GM19395 (cell line): ENCODE measurements around the gene BET1L.
"Not testable (repeated sequence)": the region's sequence is repeated elsewhere in the genome, so short reads cannot be mapped to it uniquely, and the experiment has no call there.

Experiments
- ATAC-seq: cut with Tn5 transposase; IDR thresholded peaks from one replicate; pipeline ENCODE4 v1.9.1; 2021; ENCODE audit warnings: mild to moderate bottlenecking, moderate library complexity; ENCODE audit not compliant: unreplicated experiment

Gene BET1L

DNA sequence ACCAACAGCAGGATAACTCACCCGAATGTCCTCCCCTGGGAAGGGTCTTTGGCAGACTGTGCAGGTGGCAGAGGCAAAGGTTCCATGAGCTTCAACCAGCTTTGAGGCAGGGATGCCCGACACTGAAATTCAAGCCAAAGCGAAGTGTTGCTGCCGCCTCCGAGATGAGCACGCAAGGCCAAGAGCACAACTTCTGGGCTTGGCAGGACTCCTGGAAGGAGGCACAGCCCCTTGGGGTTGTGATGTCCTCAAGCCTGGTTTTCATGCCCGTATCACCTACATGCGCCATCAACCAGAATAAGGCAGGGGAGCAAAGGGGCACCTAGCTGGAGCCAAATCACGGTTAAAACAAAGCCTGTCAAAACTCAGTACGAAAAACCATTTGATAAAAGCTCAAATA is 23.2 kb upstream of the BET1L start:
- ATAC-seq, result no peak

DNA sequence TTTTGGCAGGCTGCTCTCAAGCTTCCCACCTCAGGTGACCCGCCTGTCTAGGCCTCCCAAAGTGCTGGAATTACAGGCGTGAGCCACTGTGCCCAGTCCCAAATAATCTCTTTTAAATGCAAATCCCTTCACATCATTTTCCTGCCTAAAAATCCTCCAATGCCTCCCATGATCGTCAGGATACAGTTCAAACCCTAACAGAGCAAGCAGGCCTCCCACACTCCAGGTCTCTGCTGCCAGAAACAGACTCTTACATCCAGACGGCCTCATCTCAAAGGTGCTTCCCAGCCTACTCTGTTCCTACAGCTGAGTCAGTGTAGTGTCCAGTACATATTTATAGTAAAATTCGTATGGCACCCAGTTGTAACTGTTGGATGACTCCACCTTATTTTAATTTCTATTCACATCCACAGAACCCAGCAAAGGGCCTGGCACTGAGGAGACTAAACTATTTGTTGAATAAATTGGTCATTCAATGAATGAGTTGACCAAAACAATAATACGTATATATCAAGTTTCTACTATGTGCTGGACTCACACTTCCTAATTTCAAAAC is 20.7 kb upstream of the BET1L start:
- ATAC-seq, result no peak

DNA sequence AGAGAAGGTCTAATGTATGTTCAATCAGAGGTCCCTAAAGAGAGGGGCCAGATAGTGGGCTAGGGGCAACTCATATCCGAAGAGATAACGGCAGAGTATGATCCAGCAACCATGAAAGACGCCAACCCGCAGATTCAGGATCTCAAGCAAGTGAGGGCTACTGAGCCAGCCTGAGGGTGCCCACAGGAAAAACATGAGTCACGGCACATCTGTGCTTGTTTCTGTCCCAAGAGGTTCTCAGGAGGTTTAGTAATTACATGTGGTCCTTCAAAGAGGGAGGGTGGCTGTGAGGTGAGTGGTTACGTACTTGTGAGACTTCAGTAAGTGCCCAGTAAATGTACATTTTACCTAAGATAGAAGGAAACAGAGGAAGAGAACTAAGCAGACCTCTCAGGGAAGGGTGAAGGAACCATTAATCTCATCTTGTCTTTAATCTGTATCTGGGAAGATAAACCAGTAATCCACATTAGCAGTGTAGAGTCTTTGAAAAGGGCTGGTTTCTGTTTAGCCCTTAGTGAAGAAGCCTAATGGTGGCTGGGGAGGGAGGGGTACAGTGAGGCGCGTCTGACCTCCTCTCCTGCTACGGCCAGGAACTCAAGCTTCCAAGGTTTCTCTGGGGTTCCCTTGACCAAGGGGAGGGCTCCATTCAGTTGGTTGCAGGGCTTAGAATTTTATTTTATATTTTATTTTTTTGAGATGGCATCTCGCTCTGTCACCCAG is 18.7 kb upstream of the BET1L start:
- no peak for ATAC-seq

DNA sequence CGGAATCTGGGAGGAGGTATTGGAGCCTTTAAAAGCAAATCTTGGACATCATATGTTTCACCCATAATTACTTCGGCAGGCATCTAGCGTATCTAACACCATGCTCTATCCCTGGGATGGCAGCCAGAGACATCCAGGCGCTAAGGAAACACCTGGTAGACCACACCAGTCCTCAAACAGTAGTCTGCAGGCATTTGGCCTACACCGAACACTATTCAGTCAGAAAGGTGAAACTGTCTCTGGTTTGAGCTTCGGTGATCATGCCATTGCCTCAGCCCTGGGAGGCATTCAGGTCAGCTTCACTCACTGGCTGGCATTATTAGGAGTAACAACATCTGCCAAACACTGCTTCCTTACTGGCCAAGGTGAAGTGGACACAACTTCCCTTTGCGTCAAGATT is 17.2 kb upstream of the BET1L start:
- ATAC-seq, result no peak

DNA sequence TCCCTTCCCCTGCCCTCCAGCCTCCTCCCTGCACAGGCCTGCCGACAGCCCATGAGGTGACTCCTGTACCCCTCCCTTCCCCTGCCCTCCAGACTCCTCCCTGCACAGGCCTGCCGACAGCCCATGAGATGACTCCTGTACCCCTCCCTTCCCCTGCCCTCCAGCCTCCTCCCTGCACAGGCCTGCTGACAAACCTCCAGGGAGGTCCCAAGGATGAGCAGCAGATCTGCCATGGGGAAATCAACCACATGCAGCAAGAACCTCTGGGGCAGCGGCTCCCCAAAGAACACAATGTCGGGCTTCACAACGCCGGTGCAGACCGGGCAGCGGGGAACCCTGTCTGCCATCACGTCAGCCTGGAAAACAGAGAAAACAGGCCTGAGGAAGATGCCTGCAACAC is 16.7 kb upstream of the BET1L start:
- ATAC-seq, result no peak

DNA sequence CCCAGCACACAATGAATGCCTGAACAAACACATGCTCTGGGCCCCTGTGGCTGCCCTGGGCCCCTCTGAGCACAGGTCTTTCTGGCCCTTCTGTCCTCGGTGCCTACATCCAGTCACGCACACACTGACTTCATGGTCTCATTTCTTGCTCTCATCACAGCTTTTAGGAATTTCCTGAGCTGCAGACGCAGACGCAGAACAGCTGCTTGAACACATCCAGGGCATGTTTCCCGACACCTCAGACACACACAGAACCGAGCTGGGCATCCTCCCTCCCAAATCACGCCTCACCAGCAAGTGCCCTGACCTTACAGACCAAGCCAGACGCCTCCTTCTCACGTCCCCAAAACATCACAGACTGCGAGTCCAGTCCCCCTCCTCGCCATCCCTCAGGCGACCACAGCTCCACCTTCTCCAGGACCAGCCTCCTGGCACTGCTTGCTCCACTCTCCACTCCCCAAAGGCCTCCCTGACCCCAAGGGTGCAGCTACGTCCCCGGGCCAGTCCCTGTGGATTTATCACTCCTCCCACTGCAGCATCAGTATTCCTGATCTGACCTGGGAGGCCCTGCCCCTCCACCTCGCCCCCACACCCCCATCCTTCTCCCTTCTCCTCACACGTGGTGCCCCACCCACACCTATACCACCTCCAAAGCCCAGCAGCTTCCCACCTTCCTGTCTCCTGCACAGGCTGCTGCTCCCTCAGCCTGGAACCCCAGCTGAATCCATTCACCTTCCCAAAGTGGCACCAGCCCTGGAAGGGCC is 16.0 kb upstream of the BET1L start:
- ATAC-seq, result no peak

DNA sequence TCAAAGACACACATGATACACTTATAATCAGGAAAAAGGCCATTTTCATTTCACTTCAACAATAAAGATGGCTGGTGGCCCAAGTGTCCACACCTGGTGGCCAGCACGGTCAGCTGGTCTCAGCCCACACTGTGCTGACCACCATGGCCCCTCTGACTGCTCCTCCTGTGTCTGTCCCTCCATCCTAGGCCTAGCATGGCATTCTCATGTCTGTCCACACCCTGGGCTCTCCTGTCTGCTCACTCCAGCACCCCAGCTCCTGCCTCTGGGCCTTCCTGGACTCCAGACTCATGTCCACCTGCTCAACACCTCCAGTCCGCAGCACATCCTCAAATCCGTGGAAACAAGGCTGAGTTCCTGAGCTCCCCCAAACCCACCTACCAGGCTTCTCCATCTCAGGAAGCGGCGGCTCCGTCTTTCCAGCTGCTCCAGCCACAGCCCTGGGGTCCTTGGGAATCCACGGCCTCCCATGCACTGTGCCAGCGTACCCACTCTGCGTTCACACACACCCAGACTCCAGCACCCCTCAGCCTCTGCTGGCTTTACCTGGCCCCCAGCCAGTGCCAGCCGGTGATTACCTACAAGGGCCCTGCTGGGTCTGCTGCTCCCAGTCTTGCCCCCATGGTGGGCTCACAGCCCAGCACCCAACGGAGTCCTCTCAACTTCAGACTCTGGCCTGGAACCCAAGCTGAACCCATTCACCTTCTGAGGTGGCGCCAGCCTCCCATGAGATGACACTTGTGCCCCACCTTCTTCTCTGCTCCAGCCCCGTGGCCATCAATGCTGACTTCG is 15.0 kb upstream of the BET1L start:
- ATAC-seq, result no peak

DNA sequence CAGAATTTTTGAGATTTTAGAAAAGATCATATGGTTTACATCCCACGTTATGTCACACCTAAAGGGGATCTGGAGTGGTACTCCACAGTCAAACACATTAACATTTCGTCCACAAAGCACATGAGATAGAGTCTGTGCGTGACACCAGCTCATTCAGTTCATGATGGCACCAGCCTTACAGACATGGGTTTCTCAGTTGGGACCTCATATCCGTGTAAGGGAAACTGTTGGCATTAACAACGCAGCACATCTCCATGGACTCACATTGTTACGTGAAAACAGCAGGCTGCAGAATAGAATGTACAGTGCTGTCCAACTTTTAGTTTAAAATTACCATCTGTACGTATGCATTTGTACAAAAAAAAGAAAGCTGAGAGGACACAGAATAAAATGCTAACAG is 14.3 kb upstream of the BET1L start:
- no peak for ATAC-seq

DNA sequence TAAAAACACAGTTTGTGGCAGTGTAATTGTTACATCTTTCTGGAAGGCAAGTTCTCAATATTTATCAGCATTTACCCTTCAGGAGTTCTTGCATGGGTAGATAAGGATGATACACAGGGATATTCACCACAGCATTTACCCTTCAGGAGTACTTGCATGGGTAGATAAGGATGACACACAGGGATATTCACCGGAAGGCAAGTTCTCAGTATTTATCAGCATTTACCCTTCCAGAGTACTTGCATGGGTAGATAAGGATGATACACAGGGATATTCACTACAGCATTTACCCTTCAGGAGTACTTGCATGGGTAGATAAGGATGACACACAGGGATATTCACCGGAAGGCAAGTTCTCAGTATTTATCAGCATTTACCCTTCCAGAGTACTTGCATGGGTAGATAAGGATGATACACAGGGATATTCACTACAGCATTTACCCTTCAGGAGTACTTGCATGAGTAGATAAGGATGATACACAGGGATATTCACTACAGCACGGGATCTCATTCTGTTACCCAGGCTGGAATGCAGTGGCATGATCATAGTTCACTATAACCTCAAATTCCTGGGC is 13.5 kb upstream of the BET1L start:
- not testable (repeated sequence) for ATAC-seq

DNA sequence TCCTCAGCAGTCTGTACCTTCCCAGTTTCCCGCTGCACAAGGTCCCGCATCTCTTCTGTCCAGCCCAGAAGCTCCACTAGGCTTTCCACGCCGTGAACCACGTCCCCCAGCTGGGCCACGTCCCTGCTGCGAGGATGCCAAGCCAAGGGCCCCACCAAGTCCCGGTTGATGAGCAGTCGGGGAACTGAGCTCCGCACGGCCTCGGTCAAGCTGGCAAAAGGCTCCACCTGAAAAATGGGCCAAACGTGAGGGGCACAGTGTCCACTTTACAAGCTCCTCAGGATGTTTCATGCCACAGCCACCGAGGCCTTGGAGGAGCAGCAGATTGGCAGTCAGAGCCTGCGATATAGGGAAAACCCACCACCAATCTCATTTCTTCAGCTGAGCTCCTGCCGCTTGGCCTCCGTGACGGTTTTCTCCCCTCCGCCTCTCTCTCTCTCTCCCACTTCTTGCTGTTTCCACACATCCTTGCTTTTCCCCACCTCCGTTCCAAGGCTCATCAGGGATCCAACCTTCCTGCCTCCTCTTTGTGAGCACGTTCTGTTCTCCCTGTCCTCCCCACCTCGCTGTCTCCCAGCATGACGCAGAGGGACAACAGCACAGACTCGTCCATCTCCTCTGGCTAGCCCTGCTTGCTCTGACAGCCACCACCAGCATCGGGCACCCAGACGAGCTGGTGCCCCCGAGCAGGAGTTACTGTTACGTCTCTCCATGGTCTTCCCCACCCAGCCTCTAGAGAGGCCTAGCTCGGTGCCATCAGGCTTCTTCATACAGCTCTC is 11.8 kb upstream of the BET1L start:
- no peak for ATAC-seq

DNA sequence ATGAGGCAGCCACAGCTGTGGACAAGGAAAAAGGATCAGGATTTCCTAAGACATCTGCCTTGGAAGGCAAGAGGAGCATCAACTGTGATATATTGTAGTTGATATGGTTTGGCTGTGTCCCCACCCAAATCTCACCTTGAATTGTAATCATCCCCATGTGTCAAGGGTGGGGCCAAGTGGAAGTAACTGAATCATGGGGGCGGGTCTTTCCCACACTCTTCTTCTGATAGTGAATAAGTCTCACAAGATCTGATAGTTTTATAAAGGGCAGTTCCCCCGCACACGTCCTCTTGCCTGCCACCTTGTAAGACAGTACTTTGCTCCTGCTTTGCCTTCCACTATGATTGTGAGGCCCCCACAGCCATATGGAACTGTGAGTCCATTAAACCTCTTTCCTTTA is 10.5 kb upstream of the BET1L start:
- no peak for ATAC-seq

DNA sequence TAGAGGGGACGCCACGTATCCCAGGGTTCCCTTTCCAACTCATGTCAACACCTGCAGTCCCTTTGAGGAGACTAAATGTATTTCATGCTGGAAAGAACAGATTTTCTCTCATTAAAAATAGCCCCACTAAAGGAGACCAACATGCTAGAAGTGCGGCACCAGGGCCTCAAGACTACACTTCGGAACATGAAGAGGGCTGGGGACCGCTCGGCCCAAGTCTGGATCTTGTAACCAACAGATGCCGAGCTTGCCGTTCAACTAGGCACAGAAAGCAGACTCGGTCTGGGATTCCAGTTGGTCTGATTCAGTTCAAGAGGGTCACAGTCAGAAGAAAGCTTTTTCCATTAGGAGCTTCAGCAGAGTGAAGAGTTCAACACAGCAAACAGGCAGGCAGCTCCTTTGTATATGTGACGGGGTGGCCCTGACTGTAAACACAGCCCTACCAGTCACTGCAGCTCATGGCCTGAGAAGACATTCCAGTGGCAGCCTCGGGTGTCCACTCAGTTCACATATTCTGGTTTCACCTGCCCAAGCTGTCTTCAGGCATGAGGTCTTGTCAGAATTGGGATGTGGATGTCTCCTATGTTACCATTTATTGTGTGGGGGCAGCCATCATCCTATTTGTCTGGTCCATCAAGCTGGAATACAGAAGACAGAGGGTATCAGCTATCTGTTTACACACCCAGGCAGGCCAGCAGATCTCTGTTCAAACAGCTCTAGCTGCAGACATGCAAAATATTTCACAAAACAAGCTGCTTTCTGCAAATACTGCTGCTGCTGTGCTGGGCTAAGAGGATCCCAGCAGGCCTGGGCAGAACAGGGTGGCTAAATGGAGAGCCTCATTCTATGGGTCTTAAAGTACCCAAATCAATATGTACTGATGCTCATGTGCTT is 9.1 kb upstream of the BET1L start:
- no peak for ATAC-seq

DNA sequence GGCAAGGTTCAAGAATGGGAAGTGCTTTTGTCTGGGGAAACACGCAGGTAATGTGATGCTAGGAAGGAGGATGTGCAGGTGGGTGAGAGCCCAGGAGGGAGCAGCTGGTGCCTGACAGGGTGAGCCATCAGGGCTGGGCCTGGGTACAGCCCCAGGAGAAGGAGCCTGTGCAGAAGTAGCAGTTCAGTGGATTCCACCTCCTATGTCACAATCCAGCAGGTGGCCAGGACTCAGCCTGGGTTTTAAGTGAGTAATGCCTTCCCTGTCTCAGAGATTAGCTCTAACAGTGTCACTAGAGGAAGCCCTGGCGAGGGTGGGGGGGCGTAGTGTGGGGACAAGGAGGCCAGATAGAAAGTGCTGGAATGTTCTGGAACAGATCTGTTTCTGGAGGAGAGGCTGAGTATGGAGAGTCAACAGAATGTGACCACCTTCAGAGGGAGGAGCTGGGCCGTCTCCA is 8.4 kb upstream of the BET1L start:
- no peak for ATAC-seq

DNA sequence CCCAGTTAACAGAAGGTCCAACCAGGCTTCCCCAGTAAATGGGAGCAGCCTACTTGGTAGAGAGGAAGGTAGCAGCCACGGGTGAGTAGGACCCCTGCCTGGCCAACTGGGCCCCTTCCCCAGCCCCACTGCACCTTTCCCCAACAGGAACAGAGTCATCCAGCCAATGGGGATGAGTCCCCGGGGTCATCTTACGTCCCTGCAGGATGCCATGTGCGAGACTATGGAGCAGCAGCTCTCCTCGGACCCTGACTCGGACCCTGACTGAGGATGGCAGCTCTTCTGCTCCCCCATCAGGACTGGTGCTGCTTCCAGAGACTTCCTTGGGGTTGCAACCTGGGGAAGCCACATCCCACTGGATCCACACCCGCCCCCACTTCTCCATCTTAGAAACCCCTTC is 6.9 kb upstream of the BET1L start:
- no peak for ATAC-seq

DNA sequence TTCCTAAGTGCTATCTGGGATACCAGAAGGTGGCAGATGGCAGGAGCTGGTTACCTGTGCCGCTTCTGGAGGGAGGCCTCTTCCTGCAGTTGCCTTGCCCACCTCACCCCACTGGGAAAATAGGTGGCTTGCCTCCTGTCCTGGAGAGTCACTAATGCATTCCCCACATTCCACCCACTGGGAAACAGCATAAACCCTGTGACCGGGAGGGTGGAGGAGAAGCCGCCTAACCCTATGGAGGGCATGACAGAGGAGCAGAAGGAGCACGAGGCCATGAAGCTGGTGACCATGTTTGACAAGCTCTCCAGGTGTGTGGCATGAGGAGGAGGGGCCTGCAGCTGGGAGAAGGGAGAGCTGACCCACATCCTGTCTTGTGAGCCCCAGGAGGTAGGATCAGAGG is 5.9 kb upstream of the BET1L start:
- no peak for ATAC-seq

DNA sequence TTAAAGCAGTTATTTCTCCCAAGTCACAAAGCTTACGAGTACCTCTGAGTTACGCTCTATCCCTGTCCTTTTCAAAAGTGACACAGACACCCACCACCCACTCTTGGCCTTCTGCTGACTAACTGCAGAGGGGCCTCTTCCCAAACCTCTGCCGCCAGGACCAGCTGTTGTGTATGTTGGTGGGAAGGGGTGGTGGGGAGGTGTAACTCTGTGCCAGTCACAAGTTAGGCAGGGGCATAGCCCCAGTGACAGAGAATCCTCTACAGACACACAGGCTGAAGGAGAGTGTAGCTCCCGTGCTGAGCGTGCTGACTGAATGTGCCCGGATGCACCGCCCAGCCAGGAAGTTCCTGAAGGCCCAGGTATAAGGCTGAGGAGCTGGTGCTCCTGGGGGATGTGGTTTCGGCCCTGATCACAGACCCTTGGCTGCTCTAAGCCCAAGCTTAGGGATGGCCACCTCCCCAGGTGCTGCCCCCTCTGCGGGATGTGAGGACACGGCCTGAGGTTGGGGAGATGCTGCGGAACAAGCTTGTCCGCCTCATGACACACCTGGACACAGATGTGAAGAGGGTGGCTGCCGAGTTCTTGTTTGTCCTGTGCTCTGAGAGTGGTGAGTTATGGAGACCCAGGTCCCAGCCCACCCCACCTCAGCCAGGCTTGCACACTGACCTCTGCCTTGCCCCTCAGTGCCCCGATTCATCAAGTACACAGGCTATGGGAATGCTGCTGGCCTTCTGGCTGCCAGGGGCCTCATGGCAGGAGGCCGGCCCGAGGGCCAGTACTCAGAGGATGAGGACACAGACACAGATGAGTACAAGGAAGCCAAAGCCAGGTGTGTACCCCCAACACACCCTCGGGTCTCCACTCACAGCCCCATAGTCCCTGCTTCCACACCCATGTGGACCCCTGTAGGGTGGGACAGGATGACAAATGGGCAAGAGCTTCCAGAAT is 5.2 kb upstream of the BET1L start:
- no peak for ATAC-seq

DNA sequence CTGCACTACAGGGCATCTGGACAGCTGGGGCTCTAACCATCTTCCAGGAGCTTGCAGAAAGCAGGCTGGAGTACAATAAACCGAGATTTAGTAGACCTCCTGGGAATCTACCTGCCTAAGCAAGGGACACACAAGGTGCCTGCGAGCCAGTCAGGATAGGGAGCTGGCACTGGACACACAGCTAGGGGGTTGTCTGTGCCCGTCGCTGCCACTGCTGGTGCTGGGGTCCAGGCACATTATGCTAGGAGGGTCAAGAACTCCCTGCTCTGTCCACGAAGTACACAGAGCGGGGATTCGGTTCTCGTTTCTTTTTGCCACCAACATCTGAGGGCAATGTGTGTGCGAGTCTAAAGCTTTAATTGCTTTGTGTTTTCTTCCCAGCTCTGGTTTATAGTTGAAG is 4.5 kb upstream of the BET1L start:
- ATAC-seq, result no peak

DNA sequence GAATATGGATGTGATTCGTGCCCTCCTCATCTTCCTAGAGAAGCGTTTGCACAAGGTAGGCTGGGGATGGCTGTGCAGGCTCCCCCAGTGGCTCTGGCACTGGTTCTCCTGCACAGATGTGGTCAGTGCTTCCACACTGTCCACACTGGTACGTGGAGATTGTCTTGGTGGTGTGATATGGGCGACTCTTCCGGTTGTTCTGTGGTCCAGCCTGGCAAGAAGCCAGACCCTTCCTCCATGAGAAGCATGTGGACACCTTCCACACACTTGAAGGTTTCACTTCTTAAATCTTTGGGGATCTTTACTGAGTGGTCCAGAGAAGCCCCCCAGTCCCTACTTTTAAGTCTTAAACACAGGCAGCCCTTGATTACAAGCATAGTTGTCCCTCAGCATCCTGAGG is 4.1 kb upstream of the BET1L start:
- no peak for ATAC-seq
